GM12864 (cell line): Measurements from ENCODE around the gene PSMB7.
"Not testable (repeated sequence)": the region's sequence is repeated elsewhere in the genome, so short reads cannot be mapped to it uniquely, and the experiment has no call there.

Experiments used
- DNase-seq: peaks from one replicate; pipeline ENCODE4 v3.0.0-alpha.2; 2011; ENCODE audit warnings: low read depth
- H3K4me3 ChIP-seq: 2 replicates; pipeline ENCODE4 v1.5.1; 2011; ENCODE audit warnings: mild to moderate bottlenecking, low read depth, low read length, control low read depth
- TF ChIP-seq, protein P1 (sequence below): IDR thresholded peaks from 2 replicates; pipeline ENCODE4 v1.5.1; 2011; ENCODE audit warnings: low read depth, mild to moderate bottlenecking, moderate library complexity, low read length, control low read depth, inconsistent platforms; ENCODE audit errors: missing control alignments

The PSMB7 gene

DNA sequence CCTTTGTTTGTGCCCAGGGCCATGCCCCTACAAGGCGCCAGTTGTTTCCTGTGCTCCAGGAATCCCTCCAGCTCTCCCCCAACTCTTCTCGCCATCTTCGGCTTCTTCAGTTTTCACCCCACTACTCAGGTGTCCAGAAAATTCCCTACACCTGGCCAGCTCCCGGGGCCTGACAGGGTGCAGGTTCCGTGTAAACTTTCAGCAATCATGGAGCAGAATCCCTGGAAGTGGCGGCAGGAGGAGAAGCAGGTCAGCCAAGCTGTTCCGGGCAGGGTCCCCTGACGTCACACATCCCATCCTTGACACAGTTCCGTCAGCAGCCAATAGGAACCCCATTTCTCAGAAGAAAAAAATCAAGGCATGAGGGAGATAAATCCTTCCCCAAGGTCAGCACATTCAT lies 22.8 kb upstream of the PSMB7 start:
- H3K4me3 ChIP-seq: no peak overlapping the region
- DNase-seq: no peak
- TF ChIP-seq, protein P1, sequence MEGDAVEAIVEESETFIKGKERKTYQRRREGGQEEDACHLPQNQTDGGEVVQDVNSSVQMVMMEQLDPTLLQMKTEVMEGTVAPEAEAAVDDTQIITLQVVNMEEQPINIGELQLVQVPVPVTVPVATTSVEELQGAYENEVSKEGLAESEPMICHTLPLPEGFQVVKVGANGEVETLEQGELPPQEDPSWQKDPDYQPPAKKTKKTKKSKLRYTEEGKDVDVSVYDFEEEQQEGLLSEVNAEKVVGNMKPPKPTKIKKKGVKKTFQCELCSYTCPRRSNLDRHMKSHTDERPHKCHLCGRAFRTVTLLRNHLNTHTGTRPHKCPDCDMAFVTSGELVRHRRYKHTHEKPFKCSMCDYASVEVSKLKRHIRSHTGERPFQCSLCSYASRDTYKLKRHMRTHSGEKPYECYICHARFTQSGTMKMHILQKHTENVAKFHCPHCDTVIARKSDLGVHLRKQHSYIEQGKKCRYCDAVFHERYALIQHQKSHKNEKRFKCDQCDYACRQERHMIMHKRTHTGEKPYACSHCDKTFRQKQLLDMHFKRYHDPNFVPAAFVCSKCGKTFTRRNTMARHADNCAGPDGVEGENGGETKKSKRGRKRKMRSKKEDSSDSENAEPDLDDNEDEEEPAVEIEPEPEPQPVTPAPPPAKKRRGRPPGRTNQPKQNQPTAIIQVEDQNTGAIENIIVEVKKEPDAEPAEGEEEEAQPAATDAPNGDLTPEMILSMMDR: no peak

GRCh38 chr9:124437086-124437485 lies 21.8 kb upstream of the PSMB7 start:
- DNase-seq: no peak
- TF ChIP-seq, protein P1: no peak

GRCh38 chr9:124436320-124436719 lies 21.1 kb upstream of the PSMB7 start:
- TF ChIP-seq, protein P1: no peak
- no peak overlapping the region for H3K4me3 ChIP-seq
- no peak for DNase-seq

More at GRCh38 chr9:124437086-124437485, 21.8 kb upstream of the PSMB7 start:
- H3K4me3 ChIP-seq: no peak overlapping the region

GRCh38 chr9:124429530-124429867 lies 14.3 kb upstream of the PSMB7 start:
- no peak for DNase-seq

DNA sequence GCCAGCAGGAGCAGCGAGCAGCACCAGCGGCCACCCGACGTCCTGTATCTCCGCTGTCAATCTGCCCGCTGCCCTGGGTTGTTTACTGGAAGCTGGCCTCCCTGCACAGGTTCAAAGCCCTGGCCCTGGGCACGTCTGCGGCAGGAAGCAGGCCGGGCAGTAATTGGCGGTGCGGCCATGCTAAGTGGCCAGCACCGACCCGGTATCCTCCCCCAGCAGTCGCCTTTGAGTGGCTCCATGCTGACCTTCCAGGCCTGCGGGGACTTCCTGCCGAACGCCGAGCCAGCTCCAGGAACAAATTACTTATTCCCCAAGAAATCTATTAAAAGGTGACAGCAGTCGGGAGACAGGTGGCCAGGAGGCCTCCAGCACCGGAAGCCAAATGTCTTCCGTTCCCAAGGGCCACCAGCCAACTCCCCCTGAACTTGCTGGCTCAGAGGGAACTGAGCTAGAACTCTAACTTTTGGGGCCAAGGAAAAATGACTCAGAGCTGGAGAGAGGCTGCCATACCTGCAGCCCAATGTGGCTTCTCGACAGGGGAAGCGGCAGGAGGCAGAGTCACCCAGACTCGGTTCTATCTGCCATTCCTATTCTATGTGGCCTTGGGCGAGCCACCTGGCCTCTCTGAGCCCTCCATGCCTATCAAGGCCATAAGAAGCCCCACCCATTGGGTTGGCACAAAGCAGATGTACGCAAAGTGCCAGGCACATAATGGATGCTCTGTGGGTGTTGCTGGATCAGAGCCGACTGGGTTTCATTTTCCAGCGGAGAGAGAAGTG lies 13.7 kb upstream of the PSMB7 start:
- TF ChIP-seq, protein P1: no peak
- no peak for DNase-seq
- no peak overlapping the region for H3K4me3 ChIP-seq

More at GRCh38 chr9:124429530-124429867, 14.3 kb upstream of the PSMB7 start:
- TF ChIP-seq, protein P1: no peak
- no peak overlapping the region for H3K4me3 ChIP-seq

- TF ChIP-seq, protein P1: no peak
- no peak for DNase-seq
- no peak overlapping the region for H3K4me3 ChIP-seq
These were observed 12.0 kb upstream of the PSMB7 start for GRCh38 chr9:124427281-124427680.

- TF ChIP-seq, protein P1: no peak
- DNase-seq: no peak
- no peak overlapping the region for H3K4me3 ChIP-seq
These were observed 11.1 kb upstream of the PSMB7 start for GRCh38 chr9:124426361-124426760.

- DNase-seq, H3K4me3 ChIP-seq: not testable (repeated sequence)
These were observed 10.5 kb upstream of the PSMB7 start for GRCh38 chr9:124425733-124426132.
